Measurements from ENCODE around the gene SMIM45.

The SMIM45 gene

DNA sequence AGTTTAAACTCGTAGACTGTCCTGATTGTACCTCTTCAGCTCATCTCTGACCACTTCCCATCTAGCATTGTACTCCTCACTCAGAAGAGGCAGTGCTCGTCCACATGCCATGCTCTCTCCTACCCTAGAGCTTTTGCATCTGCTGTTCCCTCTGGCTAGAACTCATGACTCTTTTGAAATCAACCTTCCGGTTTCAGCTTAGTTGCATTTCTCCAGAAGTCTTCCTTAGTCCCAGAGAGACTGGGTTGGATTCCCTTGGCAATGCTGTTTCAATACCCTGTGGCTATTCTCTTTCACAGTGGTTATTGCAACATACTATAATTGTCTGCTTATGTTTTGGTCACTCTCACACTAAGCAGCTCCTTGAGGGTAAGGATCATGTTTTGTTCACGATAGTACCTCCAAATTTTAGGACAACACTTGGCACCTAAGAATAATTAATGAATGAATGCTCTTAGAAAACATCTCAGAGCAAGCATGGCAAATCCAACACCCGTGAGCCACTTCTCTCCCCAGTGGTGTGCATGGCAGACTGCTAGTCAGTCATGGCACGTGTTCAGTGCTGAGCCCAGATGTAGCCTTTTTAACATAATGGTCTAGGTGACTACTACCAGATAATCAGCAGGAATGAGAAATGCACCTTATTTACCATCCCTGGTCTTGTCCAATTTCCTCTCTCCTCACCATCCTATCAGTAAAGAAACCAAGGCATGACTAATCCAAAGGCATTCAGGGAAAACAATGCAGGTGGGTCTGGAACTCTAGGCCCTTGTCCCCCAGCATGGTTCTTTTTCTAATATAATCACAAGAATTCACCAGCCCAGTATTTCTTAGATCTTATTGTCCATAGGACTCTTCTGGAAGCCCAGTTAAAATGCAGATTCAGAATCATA lies 31.8 kb downstream of the SMIM45 start:
- ChIA-PET CTCF (interaction anchor here (1.0 kb wide), 1 partner anchor 9 kb away, joined by 3 read pairs; no protein-coding TSS in a partner anchor), POLR2A (no interaction called here)
- H3K4me2 ChIP-seq (ENCODE audit: insufficient read depth, low read length) = no peak overlapping the region
- no peaks in the 10 kb centered on the region for H4K20me1 ChIP-seq (replicated peaks; ENCODE audit: control insufficient read depth, extremely low read depth, insufficient read depth, low read length)
- FAIRE-seq = no peak
- no TSS peak for BruUV-seq (replicated peaks)
- H3K9ac ChIP-seq (replicated peaks; ENCODE audit: extremely low read depth, insufficient read depth, low read length) = no peak overlapping the region
- dilution Hi-C loops (cut with MboI; ENCODE audit: extremely low pct_ligation_motif_present, low sequenced_read_pairs) = no loop called here
- H3K4me3 ChIP-seq (replicated peaks in 1 of 3; ENCODE audit: insufficient read depth in 1 of 3, low read depth in 1 of 3, low read length in 3 of 3) = no peak overlapping the region
- H3K9me3 ChIP-seq (replicated peaks; ENCODE audit: control insufficient read depth, insufficient read depth, low read length) = no peaks in the 10 kb centered on the region
- no peaks in the 10 kb centered on the region for H3K27me3 ChIP-seq (ENCODE audit: control insufficient read depth in 2 of 2, insufficient read depth in 2 of 2, low read length in 2 of 2)
- no peak overlapping the region for H2AFZ ChIP-seq (ENCODE audit: low read depth, low read length)
- no peaks in the 10 kb centered on the region for H3K36me3 ChIP-seq (ENCODE audit: control insufficient read depth in 2 of 2, extremely low read depth in 1 of 2, insufficient read depth in 2 of 2, low read length in 2 of 2)
- no peak for DNase-seq (ENCODE audit: low read depth, low spot score)
- no peaks in the 10 kb centered on the region for H3K4me1 ChIP-seq (ENCODE audit: control insufficient read depth, extremely low read depth, insufficient read depth, low read length)
- H3K9me1 ChIP-seq (replicated peaks; ENCODE audit: control insufficient read depth, extremely low read depth, insufficient read depth, low read length) = no peaks in the 10 kb centered on the region
- no peak overlapping the region for H3K27ac ChIP-seq (ENCODE audit: insufficient read depth, low read depth, low read length)
- H3K79me2 ChIP-seq (ENCODE audit: control insufficient read depth, insufficient read depth, low read length) = no peaks in the 10 kb centered on the region
- intact Hi-C loops (cut with micrococcal nuclease) = no loop called here
- no peak for TF ChIP-seq MYC (IDR thresholded peaks at IDR 0.05; ENCODE audit: low read depth, low read length)
- no peak for TF ChIP-seq JUN (IDR thresholded peaks at IDR 0.05; ENCODE audit: borderline replicate concordance, insufficient read depth, insufficient read length, low read depth)
- no peak for TF ChIP-seq POLR2AphosphoS5 (IDR thresholded peaks at IDR 0.05; ENCODE audit: insufficient read depth, low read depth, low read length)
- no peak for TF ChIP-seq GATA2 (IDR thresholded peaks at IDR 0.05; ENCODE audit: insufficient read depth, insufficient read length, low read depth, low read length)
- TF ChIP-seq FOS (IDR thresholded peaks at IDR 0.05; ENCODE audit: borderline replicate concordance, insufficient read depth, low read length) = no peak
- TF ChIP-seq, protein P1, sequence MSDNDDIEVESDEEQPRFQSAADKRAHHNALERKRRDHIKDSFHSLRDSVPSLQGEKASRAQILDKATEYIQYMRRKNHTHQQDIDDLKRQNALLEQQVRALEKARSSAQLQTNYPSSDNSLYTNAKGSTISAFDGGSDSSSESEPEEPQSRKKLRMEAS (IDR thresholded peaks at IDR 0.05; ENCODE audit: insufficient read depth, insufficient read length) = no peak
- TF ChIP-seq EZH2 (IDR thresholded peaks at IDR 0.05; ENCODE audit: borderline replicate concordance, low read depth, low read length, severe bottlenecking) = no peak
- no peak for TF ChIP-seq POLR2A (IDR thresholded peaks at IDR 0.05; ENCODE audit: low read depth, low read length)
- TF ChIP-seq, protein P2, sequence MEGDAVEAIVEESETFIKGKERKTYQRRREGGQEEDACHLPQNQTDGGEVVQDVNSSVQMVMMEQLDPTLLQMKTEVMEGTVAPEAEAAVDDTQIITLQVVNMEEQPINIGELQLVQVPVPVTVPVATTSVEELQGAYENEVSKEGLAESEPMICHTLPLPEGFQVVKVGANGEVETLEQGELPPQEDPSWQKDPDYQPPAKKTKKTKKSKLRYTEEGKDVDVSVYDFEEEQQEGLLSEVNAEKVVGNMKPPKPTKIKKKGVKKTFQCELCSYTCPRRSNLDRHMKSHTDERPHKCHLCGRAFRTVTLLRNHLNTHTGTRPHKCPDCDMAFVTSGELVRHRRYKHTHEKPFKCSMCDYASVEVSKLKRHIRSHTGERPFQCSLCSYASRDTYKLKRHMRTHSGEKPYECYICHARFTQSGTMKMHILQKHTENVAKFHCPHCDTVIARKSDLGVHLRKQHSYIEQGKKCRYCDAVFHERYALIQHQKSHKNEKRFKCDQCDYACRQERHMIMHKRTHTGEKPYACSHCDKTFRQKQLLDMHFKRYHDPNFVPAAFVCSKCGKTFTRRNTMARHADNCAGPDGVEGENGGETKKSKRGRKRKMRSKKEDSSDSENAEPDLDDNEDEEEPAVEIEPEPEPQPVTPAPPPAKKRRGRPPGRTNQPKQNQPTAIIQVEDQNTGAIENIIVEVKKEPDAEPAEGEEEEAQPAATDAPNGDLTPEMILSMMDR (IDR thresholded peaks at IDR 0.05; ENCODE audit: extremely low read depth in 1 of 2, insufficient read depth in 1 of 2, low read depth in 1 of 2, low read length in 2 of 2) = no peak

All from endothelial cell of umbilical vein (primary cell).